ENCODE results near the gene USP7.

DNA sequence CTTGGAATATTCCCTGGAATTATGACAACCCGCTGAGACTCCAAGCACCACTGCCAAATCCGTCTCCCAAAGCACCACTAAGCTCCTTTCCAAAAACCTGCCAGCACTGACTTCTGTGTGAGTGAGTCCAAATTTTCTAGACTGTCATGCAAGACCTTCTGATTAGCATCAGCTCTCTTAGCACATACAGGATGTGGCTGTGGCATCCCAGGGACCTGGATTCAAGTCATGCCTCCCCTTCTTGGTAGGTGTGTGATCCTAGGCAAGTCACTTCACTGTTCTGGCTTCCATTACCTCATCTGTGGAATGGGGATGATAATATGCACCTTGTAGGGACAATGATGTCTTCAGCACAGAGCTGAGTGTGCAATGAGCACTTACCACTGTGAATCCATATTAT is 38.3 kb upstream of the USP7 start:
- TF ChIP-seq, protein P1, sequence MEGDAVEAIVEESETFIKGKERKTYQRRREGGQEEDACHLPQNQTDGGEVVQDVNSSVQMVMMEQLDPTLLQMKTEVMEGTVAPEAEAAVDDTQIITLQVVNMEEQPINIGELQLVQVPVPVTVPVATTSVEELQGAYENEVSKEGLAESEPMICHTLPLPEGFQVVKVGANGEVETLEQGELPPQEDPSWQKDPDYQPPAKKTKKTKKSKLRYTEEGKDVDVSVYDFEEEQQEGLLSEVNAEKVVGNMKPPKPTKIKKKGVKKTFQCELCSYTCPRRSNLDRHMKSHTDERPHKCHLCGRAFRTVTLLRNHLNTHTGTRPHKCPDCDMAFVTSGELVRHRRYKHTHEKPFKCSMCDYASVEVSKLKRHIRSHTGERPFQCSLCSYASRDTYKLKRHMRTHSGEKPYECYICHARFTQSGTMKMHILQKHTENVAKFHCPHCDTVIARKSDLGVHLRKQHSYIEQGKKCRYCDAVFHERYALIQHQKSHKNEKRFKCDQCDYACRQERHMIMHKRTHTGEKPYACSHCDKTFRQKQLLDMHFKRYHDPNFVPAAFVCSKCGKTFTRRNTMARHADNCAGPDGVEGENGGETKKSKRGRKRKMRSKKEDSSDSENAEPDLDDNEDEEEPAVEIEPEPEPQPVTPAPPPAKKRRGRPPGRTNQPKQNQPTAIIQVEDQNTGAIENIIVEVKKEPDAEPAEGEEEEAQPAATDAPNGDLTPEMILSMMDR (IDR thresholded peaks at IDR 0.05; ENCODE audit: low read depth, low read length, missing input control) = no peak
- TF ChIP-seq, protein P2, sequence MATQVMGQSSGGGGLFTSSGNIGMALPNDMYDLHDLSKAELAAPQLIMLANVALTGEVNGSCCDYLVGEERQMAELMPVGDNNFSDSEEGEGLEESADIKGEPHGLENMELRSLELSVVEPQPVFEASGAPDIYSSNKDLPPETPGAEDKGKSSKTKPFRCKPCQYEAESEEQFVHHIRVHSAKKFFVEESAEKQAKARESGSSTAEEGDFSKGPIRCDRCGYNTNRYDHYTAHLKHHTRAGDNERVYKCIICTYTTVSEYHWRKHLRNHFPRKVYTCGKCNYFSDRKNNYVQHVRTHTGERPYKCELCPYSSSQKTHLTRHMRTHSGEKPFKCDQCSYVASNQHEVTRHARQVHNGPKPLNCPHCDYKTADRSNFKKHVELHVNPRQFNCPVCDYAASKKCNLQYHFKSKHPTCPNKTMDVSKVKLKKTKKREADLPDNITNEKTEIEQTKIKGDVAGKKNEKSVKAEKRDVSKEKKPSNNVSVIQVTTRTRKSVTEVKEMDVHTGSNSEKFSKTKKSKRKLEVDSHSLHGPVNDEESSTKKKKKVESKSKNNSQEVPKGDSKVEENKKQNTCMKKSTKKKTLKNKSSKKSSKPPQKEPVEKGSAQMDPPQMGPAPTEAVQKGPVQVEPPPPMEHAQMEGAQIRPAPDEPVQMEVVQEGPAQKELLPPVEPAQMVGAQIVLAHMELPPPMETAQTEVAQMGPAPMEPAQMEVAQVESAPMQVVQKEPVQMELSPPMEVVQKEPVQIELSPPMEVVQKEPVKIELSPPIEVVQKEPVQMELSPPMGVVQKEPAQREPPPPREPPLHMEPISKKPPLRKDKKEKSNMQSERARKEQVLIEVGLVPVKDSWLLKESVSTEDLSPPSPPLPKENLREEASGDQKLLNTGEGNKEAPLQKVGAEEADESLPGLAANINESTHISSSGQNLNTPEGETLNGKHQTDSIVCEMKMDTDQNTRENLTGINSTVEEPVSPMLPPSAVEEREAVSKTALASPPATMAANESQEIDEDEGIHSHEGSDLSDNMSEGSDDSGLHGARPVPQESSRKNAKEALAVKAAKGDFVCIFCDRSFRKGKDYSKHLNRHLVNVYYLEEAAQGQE (IDR thresholded peaks at IDR 0.05) = no peak
- TF ChIP-seq HNF4A (conservative IDR thresholded peaks at IDR 0.05) (no peak), EGR1 (IDR thresholded peaks at IDR 0.05; ENCODE audit: low read depth in 2 of 2) (no peak), YY1 (IDR thresholded peaks at IDR 0.05) (no peak), SP1 (IDR thresholded peaks at IDR 0.05) (no peak), JUND (IDR thresholded peaks at IDR 0.05) (no peak), RAD21 (IDR thresholded peaks at IDR 0.05) (no peak)
- TF ChIP-seq, protein P3, sequence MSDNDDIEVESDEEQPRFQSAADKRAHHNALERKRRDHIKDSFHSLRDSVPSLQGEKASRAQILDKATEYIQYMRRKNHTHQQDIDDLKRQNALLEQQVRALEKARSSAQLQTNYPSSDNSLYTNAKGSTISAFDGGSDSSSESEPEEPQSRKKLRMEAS (IDR thresholded peaks at IDR 0.05) = no peak
- TF ChIP-seq, protein P4, sequence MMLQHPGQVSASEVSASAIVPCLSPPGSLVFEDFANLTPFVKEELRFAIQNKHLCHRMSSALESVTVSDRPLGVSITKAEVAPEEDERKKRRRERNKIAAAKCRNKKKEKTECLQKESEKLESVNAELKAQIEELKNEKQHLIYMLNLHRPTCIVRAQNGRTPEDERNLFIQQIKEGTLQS (IDR thresholded peaks at IDR 0.05) = no peak
- TF ChIP-seq, protein P5, sequence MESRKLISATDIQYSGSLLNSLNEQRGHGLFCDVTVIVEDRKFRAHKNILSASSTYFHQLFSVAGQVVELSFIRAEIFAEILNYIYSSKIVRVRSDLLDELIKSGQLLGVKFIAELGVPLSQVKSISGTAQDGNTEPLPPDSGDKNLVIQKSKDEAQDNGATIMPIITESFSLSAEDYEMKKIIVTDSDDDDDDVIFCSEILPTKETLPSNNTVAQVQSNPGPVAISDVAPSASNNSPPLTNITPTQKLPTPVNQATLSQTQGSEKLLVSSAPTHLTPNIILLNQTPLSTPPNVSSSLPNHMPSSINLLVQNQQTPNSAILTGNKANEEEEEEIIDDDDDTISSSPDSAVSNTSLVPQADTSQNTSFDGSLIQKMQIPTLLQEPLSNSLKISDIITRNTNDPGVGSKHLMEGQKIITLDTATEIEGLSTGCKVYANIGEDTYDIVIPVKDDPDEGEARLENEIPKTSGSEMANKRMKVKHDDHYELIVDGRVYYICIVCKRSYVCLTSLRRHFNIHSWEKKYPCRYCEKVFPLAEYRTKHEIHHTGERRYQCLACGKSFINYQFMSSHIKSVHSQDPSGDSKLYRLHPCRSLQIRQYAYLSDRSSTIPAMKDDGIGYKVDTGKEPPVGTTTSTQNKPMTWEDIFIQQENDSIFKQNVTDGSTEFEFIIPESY (IDR thresholded peaks at IDR 0.05) = no peak
